GM12873 (cell line): ENCODE measurements around the gene SAMD3.

Experiments
- CTCF ChIP-seq: IDR thresholded peaks from 2 replicates; pipeline ENCODE4 v1.5.1; 2012; ENCODE audit warnings: low read depth, mild to moderate bottlenecking, moderate library complexity, low read length, control low read depth; ENCODE audit not compliant: insufficient read depth; ENCODE audit errors: missing control alignments

The SAMD3 gene

DNA sequence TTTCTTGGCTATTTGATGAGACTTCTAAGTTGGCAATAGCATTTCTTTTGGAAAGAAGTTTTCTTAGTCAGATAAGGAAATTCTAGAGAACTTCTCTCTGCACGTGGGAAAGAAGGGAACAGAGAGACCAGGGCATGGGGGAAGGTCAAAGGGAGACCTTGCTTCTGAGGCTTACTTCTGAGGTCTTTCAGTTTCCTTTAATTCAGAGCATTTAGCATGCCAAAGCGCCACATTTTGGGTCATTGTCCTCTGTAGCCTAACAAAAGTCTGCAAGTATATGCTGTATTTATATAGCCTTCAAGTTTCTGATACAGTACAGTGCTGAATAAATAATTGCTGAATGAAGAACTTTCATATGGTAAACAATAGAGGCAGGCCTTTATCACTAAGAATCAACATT is 95.6 kb downstream of the SAMD3 start:
- no peak for TF ChIP-seq CTCF

DNA sequence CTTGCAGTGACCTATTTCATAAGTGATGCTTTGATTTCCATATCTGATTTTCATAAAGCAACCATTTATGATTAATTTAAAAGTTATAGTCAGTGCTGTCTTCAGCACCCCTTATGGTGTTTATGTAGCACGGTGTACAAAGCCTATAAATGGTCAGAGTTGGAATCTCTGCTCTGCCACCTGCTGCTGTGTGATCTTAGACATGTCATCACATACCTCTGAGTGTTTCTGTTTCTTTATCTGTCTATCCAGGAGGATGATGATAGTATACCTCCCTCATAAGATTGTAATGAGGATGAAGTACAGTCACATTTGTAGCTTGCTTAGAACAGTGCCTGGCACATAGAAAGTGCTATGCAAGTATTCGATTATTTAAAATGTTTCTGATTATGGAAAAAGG is 100.5 kb downstream of the SAMD3 start:
- TF ChIP-seq CTCF, result no peak

DNA sequence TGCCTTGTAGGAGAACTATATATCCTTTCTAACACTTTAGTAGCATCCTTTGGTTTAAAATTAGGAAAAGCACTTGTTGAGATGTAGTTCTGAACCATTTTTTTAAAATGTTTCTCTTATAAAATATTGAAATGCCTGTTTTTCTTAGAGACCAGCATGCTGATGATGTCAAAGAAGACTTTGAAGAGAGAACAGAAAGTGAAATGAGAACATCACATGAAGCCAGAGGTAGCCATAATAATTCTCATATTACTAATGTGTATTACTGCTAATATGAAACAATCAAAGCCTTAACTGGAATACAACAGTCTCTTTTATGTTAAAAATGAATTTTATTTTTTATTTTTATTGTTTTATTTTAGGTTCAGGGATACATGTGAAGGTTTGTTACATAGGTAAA is 102.0 kb downstream of the SAMD3 start:
- TF ChIP-seq CTCF, result no peak

DNA sequence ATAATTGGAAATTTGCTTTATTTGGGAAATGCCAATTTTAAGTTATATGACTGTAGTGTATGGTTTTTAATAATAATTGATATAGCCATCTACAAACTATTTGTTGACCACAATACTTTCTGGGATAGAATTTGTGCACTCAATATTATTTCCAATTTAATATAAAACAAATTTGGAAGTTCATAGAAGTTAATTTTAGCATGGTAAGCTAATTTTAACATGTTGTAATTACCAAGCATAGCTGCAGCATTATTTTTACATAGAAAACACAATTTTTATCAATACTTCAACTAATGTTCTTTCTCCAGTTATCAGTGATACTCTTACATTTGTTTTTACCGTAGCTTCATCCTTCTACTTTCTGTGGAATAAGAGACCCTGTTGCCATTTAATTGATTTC is 103.5 kb downstream of the SAMD3 start:
- no peak for TF ChIP-seq CTCF

GRCh38 chr6:130118236-130118635 is 104.5 kb downstream of the SAMD3 start:
- TF ChIP-seq CTCF, result no peak

- no peak for TF ChIP-seq CTCF
These were observed 106.5 kb downstream of the SAMD3 start for GRCh38 chr6:130116273-130116672.

DNA sequence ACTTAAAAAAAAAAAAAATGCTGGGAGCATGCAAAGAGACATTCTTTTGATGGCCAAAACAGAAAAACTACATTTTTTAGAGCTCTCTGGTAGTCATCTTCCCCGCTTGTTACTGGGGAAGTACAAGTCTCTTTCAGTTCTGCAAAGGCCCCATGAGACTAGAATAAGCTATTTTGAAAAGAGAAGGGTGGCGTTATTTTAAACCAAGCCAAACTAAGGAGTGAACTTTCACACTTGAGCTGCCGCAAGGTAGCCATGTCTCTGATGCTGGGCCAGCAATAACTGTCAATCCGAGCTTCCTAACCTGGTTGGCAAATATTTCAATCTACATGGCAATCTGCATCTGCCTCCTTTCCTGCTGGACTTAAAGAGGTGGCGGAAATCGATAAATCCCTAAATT is 107.7 kb downstream of the SAMD3 start:
- no peak for TF ChIP-seq CTCF
